HuH-7 (cell line): Measurements from ENCODE around the gene NCSTN.
A peak's percentile ranks its signal among the peaks of the same experiment; 100 is the strongest.

Experiments
- DNase-seq: peaks from one replicate; pipeline ENCODE4 v3.0.0; 2011; ENCODE audit warnings: low spot score

NCSTN gene

GRCh38 chr1:160352555-160352954 lies 9.4 kb downstream of the NCSTN start:
- no peak for DNase-seq

GRCh38 chr1:160353223-160353622 lies 10.0 kb downstream of the NCSTN start:
- DNase-seq, result no peak

- peak; percentile 47 for DNase-seq
These were observed 11.3 kb downstream of the NCSTN start for GRCh38 chr1:160354388-160354985.

GRCh38 chr1:160357286-160358002 lies 14.3 kb downstream of the NCSTN start:
- no peak for DNase-seq

GRCh38 chr1:160358073-160358472 lies 14.9 kb downstream of the NCSTN start:
- DNase-seq, result no peak

GRCh38 chr1:160359559-160360226 lies 16.5 kb downstream of the NCSTN start:
- no peak for DNase-seq

GRCh38 chr1:160360227-160360695 lies 17.1 kb downstream of the NCSTN start:
- DNase-seq, result no peak

- no peak for DNase-seq
These were observed 18.0 kb downstream of the NCSTN start for GRCh38 chr1:160361199-160361598.

GRCh38 chr1:160361814-160362167 lies 18.6 kb downstream of the NCSTN start:
- no peak for DNase-seq

- DNase-seq, result no peak
These were observed 19.2 kb downstream of the NCSTN start for GRCh38 chr1:160362168-160362957.

GRCh38 chr1:160363010-160363409 lies 19.8 kb downstream of the NCSTN start:
- no peak for DNase-seq

- no peak for DNase-seq
These were observed 21.0 kb downstream of the NCSTN start for GRCh38 chr1:160363951-160364735.

- DNase-seq, result no peak
These were observed 22.1 kb downstream of the NCSTN start for GRCh38 chr1:160365325-160365724.

GRCh38 chr1:160366731-160367515 lies 23.7 kb downstream of the NCSTN start, which contains the start of gene NHLH1:
NHLH1 (plus strand) TSS chr1:160367071; CDS start chr1:160370732, 3,661 bp downstream.
- no peak for DNase-seq

- DNase-seq, result no peak
These were observed 24.3 kb downstream of the NCSTN start for GRCh38 chr1:160367516-160367900.

GRCh38 chr1:160367934-160368923 lies 25.0 kb downstream of the NCSTN start:
- DNase-seq, result no peak

- DNase-seq, result no peak
These were observed 25.9 kb downstream of the NCSTN start for GRCh38 chr1:160369087-160369486.

- no peak for DNase-seq
These were observed 27.6 kb downstream of the NCSTN start for GRCh38 chr1:160370561-160371345.

GRCh38 chr1:160371346-160371631 lies 28.1 kb downstream of the NCSTN start:
- no peak for DNase-seq
